ENCODE results near the gene RNF138.
"Not testable (repeated sequence)": the region's sequence is repeated elsewhere in the genome, so short reads cannot be mapped to it uniquely, and the experiment has no call there.

RNF138 gene

DNA sequence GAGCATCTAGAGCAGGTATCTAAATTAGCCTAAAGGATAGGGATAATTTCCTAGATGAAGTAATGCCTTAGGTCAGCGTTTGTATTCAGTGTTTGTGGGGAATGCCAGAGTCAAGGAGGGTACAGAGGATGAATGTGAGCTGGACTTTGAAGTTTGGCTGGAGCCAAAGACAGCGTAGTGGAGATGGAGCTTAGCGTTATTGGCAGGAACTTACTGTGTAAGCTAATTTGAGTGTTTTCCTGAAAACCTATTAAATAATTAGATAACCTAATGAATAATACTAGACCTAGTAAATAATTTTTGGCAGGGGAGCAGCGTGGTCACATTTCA is 4.2 kb downstream of the RNF138 start:
- no peak for DNase-seq

DNA sequence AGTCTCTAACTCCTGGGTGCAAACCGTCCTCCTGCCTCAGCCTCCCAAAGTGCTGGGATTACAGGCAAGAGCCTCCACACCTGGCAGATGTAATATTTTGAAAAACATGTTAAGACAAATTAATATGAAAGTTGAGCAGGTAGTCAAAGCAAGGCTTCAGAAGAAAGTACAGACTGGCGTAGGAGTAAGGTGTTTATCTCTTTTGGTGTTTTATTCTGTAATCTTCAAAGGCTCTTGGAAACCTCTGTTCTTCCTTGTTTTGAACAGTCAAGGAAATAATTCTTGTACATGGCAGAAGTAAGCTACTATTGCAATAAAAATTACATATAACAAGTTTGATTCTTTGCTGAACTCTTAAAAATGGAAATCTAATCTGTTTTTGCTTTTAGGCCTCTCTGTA is 5.3 kb downstream of the RNF138 start:
- no peak for DNase-seq

DNA sequence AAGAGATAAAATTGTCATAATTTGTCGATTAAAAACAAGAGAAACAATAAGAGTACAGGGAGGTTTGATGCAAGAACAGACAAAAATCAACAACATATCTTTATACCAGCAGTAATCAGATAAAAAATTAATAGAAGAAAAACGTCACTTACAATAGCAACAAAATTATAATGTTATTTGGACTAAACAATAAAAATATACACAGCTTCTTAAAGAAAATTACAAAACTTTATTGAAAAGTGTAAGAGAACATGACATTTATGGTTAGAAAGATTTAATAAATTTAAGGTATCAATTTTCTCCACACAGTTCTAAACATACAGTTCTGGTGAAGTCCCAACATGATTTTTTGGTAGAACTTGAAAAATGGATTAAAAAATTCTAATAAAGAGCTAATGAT is 12.8 kb downstream of the RNF138 start:
- no peak for DNase-seq

DNA sequence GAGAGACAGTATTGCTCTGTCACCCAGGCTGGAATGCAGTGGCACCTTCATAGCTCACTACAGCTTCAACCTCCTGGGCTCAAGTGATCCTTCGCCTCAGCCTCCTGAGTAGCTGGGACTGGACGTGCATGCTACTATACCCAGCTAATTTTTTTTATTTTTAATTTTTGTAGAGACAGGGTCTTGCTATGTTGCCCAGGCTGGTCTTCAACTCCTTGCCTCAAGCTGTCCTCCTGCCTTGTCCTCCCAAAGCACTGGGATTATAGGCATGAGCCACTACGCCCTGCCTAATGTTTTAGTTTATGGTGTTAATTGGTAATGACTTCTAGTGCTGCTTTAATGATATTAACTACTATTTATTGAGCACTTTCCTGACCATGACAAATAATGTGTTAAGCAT is 18.3 kb downstream of the RNF138 start:
- no peak for DNase-seq

DNA sequence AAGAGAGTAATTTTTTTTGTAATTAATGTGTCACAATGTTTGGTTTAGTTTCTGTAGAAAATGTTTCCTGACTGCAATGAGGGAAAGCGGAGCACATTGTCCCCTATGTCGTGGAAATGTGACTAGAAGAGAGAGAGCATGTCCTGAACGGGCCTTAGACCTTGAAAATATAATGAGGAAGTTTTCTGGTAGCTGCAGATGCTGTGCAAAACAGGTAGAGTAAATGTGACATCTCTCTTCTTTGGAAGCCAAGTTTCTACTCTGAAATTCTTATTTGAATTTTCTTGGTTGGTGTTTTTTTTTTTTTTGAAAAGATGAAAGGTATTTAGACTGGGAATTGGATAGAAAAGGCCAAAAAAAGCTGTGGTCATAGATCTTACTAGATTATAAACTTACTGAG is 20.0 kb downstream of the RNF138 start:
- no peak for DNase-seq

DNA sequence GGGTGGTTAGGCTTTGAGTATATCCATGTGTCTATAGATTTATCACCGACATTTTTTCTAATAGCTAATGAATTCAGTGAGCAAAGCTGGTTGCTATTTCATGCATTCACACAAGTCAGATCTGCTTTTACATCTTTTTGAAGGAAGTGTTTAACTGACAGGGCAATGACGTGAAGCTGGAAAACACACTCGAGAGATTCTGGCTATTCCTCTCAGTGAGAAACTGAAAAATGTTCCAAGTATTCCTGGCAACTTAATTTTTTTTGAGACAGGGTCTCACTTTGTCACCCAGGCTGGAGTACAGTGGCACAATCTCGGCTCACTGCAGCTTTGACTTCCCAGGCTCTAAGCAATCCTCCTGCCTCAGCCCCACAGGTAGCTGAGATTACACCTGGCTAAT is 21.2 kb downstream of the RNF138 start:
- no peak for DNase-seq

DNA sequence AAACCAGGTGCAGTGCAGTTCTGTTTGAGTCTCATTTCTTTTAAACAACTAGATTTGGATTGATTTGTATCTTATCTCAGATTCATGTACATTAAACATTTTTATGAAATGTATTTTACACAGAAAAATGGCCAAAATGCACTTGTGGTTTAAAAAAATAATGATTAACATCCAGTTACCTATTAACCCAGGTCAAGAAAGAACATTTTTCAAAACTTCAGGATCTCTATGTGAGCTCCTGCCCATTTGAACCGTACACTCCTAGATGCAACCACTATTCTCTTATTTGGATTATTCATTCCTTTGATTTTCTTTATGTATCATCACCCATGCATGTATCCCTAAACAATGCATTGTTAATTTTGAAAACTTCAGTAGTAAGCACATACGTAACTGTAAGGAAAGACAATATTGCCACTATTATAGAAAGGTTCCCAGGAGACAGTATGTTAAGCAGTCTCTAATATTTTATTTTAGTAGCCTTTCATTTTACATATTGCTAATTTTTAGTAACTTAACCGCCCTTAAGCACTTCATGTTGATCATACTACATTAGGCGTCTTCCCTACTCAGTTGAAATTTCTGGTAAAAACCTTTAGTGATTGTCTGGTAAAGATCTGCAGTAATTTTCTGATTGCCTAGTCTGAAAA is 22.7 kb downstream of the RNF138 start:
- DNase-seq = no peak

DNA sequence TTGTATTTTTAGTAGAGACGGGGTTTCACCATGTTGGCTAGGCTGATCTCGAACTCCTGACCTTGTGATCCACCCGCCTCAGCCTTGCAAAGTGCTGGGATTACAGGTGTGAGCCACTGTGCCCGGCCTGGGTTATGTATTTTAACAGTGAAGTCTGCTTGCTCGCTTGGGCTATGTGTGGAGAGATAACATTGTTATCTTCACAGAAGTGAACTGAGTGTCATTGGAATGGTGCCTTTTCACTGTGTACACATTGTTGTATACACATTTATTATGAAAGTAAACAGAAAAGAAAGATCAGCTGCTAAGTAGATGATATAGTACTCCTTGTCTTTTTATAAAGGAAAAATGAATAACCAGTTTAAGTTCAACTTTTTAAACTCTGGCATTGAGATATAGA is 30.4 kb downstream of the RNF138 start:
- DNase-seq = no peak

DNA sequence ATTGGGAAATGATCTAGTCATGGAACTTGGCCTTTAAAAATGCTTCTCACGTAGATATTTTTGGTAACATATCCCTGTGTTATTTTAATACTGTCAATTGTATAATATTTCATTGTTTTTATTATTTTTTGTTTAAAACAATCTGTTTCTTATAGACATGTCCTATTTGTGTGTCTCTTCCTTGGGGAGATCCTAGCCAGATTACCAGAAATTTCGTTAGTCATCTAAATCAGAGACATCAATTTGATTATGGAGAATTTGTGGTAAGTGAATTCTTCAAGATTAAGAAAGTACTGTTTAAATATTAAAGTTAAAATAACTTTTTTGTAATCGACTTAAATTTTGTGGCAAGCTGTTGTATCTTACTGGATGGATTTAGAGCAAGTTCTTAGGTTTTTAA is 34.9 kb downstream of the RNF138 start:
- no peak for DNase-seq

DNA sequence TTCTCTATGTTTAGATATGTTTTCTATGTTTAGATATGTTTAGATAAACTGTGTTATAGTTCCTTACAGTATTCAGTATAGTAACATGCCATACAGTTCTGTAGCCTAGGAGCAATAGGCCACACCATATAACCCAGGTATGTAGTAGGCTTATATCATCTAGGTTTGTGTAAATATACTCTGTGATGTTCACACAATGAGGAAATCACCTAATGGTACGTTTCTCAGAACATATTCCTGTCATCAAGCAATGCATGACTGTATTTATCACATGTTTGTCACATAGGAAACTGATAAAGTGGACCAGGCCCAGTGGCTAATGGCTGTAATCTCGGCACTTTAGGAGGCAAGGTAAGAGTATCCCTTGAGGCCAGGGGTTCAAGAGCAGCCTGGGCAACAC is 44.0 kb downstream of the RNF138 start:
- no peak for DNase-seq

DNA sequence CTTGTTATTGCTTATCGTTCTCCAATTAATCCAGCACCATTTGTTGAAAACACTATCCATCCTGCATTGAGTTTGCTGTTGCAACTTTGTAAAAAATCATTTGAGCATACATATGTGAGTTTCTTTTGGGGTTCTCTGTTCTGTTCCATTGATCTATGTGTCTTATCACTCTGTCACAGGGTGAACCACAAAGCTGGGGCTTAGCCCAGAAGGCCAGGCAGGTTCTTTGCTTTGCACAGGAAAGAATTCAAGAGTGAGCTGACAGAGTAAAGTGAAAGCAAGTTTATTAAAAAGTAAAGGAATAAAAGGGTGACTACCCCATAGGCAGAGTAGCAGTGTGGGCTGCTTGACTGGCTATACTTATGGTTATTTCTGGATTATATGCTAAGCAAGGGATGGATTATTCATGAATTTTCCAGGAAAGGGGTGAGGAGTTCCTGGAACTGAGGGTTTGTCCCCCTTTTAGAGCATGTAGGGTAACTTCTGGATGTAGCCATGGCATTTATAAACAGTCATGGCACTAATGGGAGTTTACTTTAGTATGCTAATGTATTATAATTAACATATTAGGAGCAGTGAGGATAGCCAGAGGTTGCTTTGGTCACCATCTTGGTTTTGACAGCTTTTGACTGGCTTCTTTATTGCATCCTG is 46.8 kb downstream of the RNF138 start:
- no peak for DNase-seq

DNA sequence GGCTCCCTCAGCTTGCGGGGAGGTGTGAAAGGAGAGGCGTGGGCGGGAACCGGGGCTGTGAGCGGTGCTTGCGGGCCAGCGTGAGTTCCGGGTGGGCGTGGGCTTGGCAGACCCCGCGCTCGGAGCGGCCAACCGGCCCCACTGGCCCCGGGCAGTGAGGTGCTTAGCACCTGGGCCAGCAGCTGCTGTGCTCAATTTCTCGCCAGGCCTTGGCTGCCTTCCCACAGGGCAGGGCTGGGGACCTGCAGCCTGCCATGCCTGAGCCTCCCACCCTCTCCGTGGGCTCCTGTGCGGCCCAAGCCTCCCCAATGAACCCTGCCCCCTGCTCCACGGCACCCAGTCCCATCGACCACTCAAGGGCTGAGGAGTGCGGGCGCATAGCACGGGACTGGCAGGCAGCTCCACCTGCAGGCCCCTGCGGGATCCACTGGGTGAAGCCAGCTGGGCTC is 48.2 kb downstream of the RNF138 start:
- no peak for DNase-seq

DNA sequence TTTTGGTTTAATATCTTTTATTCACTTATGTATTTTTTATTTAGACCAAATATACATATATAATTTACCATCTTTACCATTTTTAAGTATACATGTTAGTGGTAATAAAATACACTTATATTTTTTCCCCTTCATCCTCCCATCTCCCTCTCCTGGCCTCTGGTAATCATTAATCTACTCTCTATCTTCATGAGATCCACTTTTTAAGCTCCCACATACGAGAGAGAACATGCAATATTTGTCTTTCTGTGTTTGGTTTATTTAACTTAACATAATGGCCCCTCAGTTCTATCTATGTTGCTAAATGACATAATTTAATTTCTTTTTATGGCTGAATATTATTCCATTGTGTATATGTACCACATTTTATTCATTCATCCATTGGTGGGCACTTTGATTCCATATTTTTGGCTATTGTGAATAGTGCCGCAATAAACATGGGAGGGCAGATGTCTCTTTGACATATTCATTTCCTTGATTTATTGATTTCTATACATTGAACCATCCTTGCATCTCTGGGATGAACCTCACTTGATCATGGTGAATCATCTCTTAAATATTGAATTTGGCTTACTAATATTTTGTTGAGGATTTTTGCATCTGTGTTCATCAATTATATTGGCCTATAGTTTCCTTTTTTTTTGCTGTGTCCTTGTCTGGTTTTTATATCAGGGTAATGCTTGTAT is 56.7 kb downstream of the RNF138 start:
- no peak for DNase-seq

DNA sequence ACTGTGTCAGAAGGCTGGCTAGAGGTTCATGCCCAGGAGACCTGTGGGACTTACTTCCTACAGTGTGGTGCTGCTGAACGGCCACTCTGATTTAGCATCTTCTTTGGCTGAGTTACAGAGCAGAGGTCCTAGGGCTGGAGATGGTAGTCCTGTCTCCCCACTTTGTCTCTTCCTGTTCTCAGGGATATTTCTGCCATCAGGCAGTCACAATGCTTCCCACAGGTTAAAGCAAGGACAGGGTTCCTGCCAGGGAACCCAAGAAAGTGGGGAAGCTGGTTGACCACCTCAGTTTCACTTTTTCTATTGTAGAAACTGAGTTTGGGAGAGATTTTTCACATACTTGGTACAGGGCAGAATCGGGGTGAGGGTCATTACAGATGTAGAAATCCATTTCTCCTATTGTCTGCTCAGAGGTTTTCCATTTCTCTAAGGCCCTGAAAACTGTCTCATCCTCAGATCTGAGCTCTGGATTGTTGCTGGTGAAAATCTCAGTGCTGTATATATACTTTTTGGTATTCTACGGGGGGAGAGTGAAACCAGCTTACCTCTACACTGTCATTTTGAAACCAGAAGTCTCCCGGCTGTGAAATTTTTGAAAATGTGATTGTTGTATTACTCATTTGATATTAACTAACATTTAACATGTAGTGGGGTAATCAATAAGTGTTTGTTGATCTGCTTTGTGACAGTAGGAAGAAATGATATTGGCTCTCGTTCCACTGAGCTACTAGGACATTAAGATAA is 61.2 kb downstream of the RNF138 start:
- DNase-seq = no peak

DNA sequence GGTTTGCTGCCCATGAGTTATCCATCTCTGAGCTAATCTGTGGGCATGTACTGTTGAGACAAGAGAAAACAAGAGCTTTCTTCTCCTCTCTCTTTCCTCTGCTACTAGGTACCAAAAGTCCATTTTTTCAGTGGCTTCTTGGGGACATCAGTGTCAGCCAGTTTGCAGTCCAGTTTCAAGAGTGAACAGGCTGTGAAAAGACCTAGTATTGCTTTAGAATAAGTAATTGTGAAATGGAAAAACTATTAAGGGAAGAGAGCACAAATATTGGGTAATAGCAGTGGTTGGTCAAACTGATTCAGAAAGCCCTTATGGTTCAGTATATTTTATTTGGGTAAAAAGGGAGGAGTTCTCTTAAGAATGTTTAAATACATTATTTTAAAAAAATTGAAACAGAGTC is 65.2 kb downstream of the RNF138 start:
- DNase-seq = no peak

DNA sequence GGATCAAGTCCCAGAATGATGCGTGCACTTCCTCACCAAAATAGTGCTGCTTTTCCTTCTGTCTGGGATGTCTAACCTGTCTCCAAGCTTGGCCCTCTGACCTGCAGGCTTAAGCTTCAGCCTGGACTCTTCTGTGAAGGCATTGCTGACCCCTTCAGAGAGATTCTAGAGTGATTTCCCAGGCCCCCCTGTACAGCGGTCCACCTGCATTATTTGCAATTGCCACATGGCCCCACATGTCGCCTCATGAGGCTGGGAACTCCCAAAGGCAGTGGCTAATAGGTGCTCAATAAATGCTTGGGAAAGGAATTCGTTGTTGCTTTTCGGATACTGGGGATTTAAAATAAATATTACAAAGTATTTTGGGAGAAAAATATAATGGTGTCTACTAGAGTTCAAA is 65.9 kb downstream of the RNF138 start:
- DNase-seq = no peak

DNA sequence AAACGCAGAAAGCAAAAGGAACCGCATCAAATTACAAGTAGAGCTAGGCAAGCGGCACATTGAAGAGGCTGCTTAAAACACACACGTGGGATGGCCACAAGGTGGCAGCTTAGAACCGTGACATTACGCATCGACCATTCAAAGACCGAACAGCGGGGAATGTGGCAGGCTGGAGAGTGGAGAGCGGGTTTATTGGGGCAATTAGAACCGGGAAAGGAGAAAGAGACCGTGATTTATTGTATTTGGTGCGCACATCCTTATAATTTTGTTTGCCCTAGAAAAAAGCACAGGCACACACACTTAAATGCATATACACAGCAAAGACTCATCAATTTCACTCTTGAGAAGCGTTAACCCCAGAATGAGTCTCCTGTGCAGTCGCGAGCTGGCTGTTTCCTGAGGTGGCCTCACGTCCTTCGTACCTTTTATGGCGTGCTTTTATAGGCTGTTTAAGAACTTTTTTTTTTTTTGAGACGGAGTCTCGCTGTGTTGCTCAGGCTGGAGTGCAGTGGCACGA is 66.5 kb downstream of the RNF138 start:
- DNase-seq = peak; percentile 57 to 61

DNA sequence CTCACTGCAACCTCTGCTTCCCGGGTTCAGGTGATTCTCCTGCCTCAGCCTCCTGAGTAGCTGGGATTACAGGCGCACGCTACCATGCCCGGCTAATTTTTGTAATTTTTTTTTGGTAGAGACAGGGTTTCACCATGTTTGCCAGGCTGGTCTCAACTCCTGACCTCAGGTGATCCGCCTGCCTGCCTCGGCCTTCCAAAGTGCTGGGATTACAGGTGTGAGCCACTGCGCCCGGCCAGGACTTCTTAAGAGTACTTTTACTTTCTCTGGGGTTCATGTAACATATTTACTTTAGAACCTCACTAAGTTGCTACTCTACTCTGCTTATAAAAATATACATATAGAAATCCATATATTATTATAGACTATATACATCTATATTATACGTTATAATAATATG is 67.0 kb downstream of the RNF138 start:
- DNase-seq = not testable (repeated sequence)

DNA sequence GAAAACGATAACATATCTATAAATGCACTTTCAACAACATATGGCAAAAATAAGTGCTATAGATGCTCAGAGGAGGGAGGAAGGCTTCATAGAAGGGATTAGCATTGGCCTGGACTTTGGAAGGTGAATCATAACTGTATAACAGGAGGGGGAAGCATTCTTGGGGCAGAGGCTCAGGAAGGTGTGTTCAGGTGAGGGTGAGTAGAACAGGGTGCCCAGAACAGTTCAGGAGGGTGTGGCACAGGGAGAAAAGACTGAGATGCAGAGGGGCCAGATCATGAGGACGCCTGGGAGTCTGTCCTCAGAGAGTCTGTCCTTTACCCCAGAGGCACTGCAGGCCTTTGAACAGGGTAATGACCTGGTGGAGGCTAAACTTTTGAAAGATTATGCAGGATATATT is 68.9 kb downstream of the RNF138 start:
- no peak for DNase-seq

DNA sequence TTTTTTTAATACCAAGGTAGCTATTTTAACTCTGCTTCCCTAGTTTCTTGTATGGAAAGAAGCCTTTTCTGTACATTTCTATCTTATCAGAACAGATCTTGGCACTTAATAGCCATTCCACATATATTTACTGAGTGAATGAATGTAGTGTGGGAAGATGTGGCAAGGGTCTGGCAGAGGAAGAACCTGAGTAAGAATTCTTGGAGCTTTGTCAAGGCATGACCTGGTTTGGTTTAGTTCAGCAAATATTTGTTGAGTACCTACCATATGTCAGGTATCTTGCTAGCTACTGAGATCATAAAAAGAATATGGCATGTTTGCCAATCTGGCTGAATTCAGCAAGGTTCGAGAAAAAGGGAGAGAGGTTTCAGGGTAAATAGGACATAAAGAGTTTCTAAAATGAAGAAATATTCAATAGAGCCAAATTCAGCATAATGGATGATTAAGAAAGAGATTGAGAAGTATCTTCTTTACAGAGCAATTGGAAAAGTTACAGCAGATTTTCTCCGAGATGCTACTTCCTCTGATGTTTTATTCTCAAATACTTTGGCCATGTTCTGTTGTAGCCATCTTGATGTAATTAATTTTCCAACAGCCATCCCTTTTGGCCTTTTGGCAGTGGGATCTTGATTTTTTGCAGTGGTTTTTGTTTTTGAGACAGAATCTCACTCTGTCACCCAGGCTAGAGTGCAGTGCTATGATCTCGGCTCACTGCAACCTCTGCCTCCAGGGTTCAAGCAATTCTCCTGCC is 76.5 kb downstream of the RNF138 start:
- DNase-seq = no peak

DNA sequence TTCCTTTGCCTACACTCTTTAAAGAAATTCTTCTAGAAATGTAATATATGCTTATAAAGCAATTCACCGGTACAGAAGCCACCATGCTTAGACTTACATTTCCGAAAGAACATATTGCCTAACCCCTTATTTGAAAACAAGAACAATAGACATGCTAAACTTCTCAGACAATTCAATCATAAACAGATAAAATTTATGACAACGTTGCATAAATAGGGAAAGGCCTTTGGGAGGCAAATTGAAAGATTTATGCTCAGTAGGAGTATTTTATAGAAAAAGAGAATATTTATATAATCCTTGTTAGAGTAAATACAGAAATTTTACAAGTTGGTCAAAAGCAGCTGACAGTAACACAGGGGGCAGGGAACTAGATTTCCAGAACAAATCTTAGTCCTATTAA is 82.0 kb downstream of the RNF138 start:
- no peak for DNase-seq

DNA sequence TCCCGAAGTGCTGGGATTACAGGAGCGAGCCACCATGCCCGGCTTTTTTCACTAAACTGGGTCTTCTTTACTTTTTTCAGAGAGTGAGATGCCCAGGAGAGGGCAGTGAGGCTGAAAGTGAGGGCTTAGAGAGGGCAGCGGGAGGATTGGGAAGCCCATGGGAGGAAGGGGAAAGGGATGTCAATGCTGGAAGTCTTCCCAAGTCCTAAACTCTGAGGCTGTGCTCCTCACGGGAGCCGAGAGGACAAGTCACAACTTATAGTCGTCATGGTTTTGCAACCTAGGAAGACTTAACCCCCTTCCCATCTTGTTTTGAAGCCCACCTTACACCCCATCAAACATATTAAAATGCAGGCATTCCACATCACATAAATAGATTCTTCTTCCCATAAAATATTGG is 83.0 kb downstream of the RNF138 start:
- no peak for DNase-seq

DNA sequence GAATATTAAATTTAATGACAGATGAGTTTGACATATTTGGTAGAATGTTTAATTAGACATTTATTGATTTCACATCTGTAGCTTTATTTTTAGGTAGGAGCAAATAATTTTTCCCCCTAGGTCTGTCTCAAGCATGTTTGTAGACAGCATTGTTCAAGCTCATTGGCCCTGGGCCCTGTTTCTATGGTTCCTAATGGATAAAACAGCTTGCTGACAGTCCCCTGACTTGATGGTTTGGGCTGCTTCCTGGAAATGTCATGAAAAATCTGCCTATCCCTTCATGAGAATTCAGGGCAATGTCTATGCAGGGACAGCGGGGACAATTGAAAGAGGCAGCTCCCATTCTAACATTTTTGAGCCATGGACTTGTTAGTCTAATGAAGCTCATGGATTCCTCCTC is 83.6 kb downstream of the RNF138 start:
- no peak for DNase-seq
